ENCODE data around the gene IL20. TPM values are rescaled to one million over a fixed set of nuclear protein-coding genes. Genes with fewer than 3 reads are reported as not detected.

The IL20 gene
- total and polyA plus RNA-seq, 2 of the 13 experiments (the other 11 are each of a cell fraction or from before 2014, with no cell fraction given): 0.05 TPM; not detected in 1

- no peak overlapping the region for H2AFZ ChIP-seq (ENCODE audit: low read length)
- H3K27ac ChIP-seq (ENCODE audit: extremely low read length, insufficient read depth, low read length): no peak overlapping the region
- ChIA-PET POLR2A (no interaction called here), CTCF (ENCODE audit: low intra/inter-chr PET ratio, low total read pairs) (no interaction called here)
- H3K4me2 ChIP-seq (ENCODE audit: low read depth, low read length): no peak overlapping the region
- TF ChIP-seq ZNF3 (CRISPR knock-in tag; IDR thresholded peaks at IDR 0.05): no peak
- TF ChIP-seq SAFB2 (CRISPR knock-in tag; IDR thresholded peaks at IDR 0.05; ENCODE audit: borderline replicate concordance, low read depth): no peak
- TF ChIP-seq ZSCAN21 (CRISPR knock-in tag; IDR thresholded peaks at IDR 0.05; ENCODE audit: borderline replicate concordance): no peak
- no peak for TF ChIP-seq ZFP1 (CRISPR knock-in tag; IDR thresholded peaks at IDR 0.05)
- TF ChIP-seq ZNF558 (CRISPR knock-in tag; IDR thresholded peaks at IDR 0.05; ENCODE audit: borderline replicate concordance): no peak
- no peak for TF ChIP-seq ZSCAN29 (CRISPR knock-in tag; conservative IDR thresholded peaks at IDR 0.05)
- no peak for TF ChIP-seq MLXIP (CRISPR knock-in tag; IDR thresholded peaks at IDR 0.05; ENCODE audit: borderline replicate concordance)
- no peak for TF ChIP-seq MATR3 (CRISPR knock-in tag; IDR thresholded peaks at IDR 0.05)
- TF ChIP-seq CC2D1A (CRISPR knock-in tag; IDR thresholded peaks at IDR 0.05): no peak
- TF ChIP-seq ZBTB21 (CRISPR knock-in tag; IDR thresholded peaks at IDR 0.05): no peak
- no peak for TF ChIP-seq ZNF704 (CRISPR knock-in tag; IDR thresholded peaks at IDR 0.05; ENCODE audit: borderline replicate concordance)
- no peak for TF ChIP-seq ZNF205 (CRISPR knock-in tag; IDR thresholded peaks at IDR 0.05)
- TF ChIP-seq MAFG (CRISPR knock-in tag; IDR thresholded peaks at IDR 0.05): no peak
- TF ChIP-seq TOPORS (CRISPR knock-in tag; IDR thresholded peaks at IDR 0.05): no peak
- TF ChIP-seq ZNF503 (CRISPR knock-in tag; IDR thresholded peaks at IDR 0.05): no peak
- no peak for TF ChIP-seq ZNF775 (CRISPR knock-in tag; IDR thresholded peaks at IDR 0.05; ENCODE audit: borderline replicate concordance)
- TF ChIP-seq IKZF4 (CRISPR knock-in tag; IDR thresholded peaks at IDR 0.05; ENCODE audit: borderline replicate concordance, low read depth, not compliant biosample characterization): no peak
- TF ChIP-seq ZSCAN30 (CRISPR knock-in tag; IDR thresholded peaks at IDR 0.05): no peak
- TF ChIP-seq MED1 (CRISPR knock-in tag; IDR thresholded peaks at IDR 0.05): no peak
- H3K4me3 ChIP-seq (replicated peaks in 1 of 3; ENCODE audit: insufficient read depth in 1 of 3, low read depth in 2 of 3, low read length in 3 of 3): no peak overlapping the region
- no peaks in the 10 kb centered on the region for H3K9me3 ChIP-seq (ENCODE audit: low read length)
- no peaks in the 10 kb centered on the region for H3K79me2 ChIP-seq (ENCODE audit: insufficient read depth, low read length)
- BruUV-seq (replicated peaks): no TSS peak
- 24% methylated on average over 10 of the region's 11 CpGs for WGBS (ENCODE audit: low lambda C conversion rate)
- no peak for ATAC-seq
- FAIRE-seq: no peak
- no peaks in the 10 kb centered on the region for H3K36me3 ChIP-seq (replicated peaks in 1 of 2; ENCODE audit: control insufficient read depth in 1 of 2, insufficient read depth in 2 of 2, low read length in 2 of 2)
- no peaks in the 10 kb centered on the region for H4K20me1 ChIP-seq (ENCODE audit: insufficient read depth, low read length)
- intact Hi-C loops (cut with micrococcal nuclease; ENCODE audit: unreplicated experiment) (no loop called here), in situ Hi-C loops (cut with HindIII; ENCODE audit: extremely low pct_ligation_motif_present, low pct_unique_long_range_greater_than_20kb) (no loop called here)
- H3K9ac ChIP-seq (ENCODE audit: insufficient read depth, low read depth, low read length): no peak overlapping the region
- no peak for DNase-seq (ENCODE audit: low spot score)
- H3K27me3 ChIP-seq (ENCODE audit: control insufficient read depth in 1 of 2, insufficient read depth in 2 of 2, low read length in 2 of 2): peaks cover 1 to 35% of the 10 kb centered on the region in 2 experiments; a peak in 3 of 5 replicates
- no peaks in the 10 kb centered on the region for H3K4me1 ChIP-seq (ENCODE audit: insufficient read depth, low read length)
Observed at GRCh38 chr1:206898089-206898914, 32.9 kb downstream of the IL20 start.
